Measurements from ENCODE around the gene ETF1. TPM values are rescaled to one million over a fixed set of nuclear protein-coding genes. Genes with fewer than 3 reads are reported as not detected.

Gene ETF1
- total and polyA plus RNA-seq, 9 of the 15 experiments (the other 6 are each of a cell fraction or from before 2014, with no cell fraction given): 53.7 to 209 (median 164) TPM

DNA sequence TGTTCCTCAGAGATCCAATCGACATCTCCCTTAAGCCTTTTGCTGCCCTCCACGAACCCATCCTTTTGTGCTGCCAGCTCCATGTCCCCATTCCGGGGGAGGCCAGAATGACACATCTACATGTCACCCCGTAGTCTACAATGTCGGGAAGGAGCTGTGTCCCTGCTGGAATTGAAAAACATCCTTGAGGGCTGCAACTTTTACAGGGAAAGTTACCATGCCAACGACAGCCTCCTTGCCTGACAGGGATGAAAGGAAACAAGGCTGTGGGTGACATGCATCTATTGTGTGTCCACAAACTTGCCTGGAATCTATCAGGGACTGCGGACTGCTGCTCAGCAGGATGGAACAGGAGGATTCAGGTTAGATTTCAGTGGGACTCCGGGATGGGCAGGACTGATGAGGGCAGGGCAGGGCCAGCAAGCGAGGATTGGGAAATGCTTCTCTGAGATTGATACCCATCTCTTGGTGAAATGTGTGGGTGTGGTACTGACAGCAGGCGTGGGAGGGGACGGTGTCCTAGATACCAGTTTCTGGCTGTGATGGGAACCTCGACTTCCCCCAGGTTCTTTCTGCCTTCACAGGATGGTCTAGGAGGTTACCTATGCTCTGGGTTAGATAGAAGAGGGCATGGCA is 52.3 kb downstream of the ETF1 start (continued):
- TF ChIP-seq, protein P1, sequence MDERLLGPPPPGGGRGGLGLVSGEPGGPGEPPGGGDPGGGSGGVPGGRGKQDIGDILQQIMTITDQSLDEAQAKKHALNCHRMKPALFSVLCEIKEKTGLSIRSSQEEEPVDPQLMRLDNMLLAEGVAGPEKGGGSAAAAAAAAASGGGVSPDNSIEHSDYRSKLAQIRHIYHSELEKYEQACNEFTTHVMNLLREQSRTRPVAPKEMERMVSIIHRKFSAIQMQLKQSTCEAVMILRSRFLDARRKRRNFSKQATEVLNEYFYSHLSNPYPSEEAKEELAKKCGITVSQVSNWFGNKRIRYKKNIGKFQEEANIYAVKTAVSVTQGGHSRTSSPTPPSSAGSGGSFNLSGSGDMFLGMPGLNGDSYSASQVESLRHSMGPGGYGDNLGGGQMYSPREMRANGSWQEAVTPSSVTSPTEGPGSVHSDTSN (CRISPR knock-in tag; IDR thresholded peaks at IDR 0.05; ENCODE audit: low read depth): no peak
- TF ChIP-seq, protein P1 (tag; conservative IDR thresholded peaks at IDR 0.05; ENCODE audit: low read depth): 0 out of 2 replicates have a peak, but pooled peaks have one; percentile 15
- TF ChIP-seq, protein P2, sequence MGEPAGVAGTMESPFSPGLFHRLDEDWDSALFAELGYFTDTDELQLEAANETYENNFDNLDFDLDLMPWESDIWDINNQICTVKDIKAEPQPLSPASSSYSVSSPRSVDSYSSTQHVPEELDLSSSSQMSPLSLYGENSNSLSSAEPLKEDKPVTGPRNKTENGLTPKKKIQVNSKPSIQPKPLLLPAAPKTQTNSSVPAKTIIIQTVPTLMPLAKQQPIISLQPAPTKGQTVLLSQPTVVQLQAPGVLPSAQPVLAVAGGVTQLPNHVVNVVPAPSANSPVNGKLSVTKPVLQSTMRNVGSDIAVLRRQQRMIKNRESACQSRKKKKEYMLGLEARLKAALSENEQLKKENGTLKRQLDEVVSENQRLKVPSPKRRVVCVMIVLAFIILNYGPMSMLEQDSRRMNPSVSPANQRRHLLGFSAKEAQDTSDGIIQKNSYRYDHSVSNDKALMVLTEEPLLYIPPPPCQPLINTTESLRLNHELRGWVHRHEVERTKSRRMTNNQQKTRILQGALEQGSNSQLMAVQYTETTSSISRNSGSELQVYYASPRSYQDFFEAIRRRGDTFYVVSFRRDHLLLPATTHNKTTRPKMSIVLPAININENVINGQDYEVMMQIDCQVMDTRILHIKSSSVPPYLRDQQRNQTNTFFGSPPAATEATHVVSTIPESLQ (CRISPR knock-in tag; IDR thresholded peaks at IDR 0.05): no peak
- TF ChIP-seq TEAD4 (IDR thresholded peaks at IDR 0.05; ENCODE audit: low read length) (peak; percentile 66; the same call in 1 of the 2 replicates), TEAD4 (CRISPR knock-in tag; IDR thresholded peaks at IDR 0.05; ENCODE audit: borderline replicate concordance) (no peak), ZEB2 (IDR thresholded peaks at IDR 0.05) (0 out of 2 replicates have a peak, but pooled peaks have one; percentile 31), ARID1B (IDR thresholded peaks at IDR 0.05) (peak; percentile 59), RCOR1 (IDR thresholded peaks at IDR 0.05; ENCODE audit: borderline replicate concordance in 1 of 2, low read depth in 2 of 2, low read length in 2 of 2) (peak in 1 of 2 experiments; percentile 89; a peak in 3 of 4 replicates), GABPB2 (CRISPR knock-in tag; conservative IDR thresholded peaks at IDR 0.05) (no peak), CHD4 (IDR thresholded peaks at IDR 0.05; ENCODE audit: insufficient read depth, insufficient replicate concordance, low read depth, low read length, poor library complexity, severe bottlenecking) (no peak), EWSR1 (IDR thresholded peaks at IDR 0.05; ENCODE audit: borderline replicate concordance, low read depth, partially characterized antibody) (no peak), JUND (IDR thresholded peaks at IDR 0.05; ENCODE audit: borderline replicate concordance, low read depth, low read length) (0 out of 2 replicates have a peak, but pooled peaks have one; percentile 13), JUND (tag; IDR thresholded peaks at IDR 0.05; ENCODE audit: borderline replicate concordance, low read depth, low read length) (no peak), EGR1 (conservative IDR thresholded peaks at IDR 0.05) (peak; percentile 94), SREBF1 (IDR thresholded peaks at IDR 0.05; ENCODE audit: borderline replicate concordance, low read depth, low read length) (no peak), PYGO2 (tag; IDR thresholded peaks at IDR 0.05) (no peak)
- TF ChIP-seq, protein P3, sequence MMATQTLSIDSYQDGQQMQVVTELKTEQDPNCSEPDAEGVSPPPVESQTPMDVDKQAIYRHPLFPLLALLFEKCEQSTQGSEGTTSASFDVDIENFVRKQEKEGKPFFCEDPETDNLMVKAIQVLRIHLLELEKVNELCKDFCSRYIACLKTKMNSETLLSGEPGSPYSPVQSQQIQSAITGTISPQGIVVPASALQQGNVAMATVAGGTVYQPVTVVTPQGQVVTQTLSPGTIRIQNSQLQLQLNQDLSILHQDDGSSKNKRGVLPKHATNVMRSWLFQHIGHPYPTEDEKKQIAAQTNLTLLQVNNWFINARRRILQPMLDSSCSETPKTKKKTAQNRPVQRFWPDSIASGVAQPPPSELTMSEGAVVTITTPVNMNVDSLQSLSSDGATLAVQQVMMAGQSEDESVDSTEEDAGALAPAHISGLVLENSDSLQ (IDR thresholded peaks at IDR 0.05): peak; percentile 55
